HEK293T (cell line): ENCODE data around the gene LYSMD4.

Experiments
- ARNT ChIP-seq: fragments of 450-650 bp; IDR thresholded peaks from 2 replicates; pipeline ENCODE4 v1.6.1; 2017; ENCODE audit warnings: mild to moderate bottlenecking
- BHLHE40 ChIP-seq: fragments of 450-650 bp; IDR thresholded peaks from 2 replicates; pipeline ENCODE4 v1.6.1; 2016; ENCODE audit warnings: mild to moderate bottlenecking, moderate library complexity, borderline replicate concordance
- ELF4 ChIP-seq: fragments of 450-650 bp; IDR thresholded peaks from 2 replicates; pipeline ENCODE4 v1.6.1; 2017; ENCODE audit warnings: antibody characterized with exemption
- FOXA1 ChIP-seq: fragments of 450-650 bp; IDR thresholded peaks from 2 replicates; pipeline ENCODE4 v1.6.1; 2016; ENCODE audit warnings: mild to moderate bottlenecking
- FOXK2 ChIP-seq: fragments of 450-650 bp; IDR thresholded peaks from 2 replicates; pipeline ENCODE4 v1.6.1; 2016; ENCODE audit warnings: mild to moderate bottlenecking
- FOXM1 ChIP-seq: fragments of 450-650 bp; IDR thresholded peaks from 2 replicates; pipeline ENCODE4 v1.6.1; 2017; ENCODE audit warnings: mild to moderate bottlenecking, borderline replicate concordance
- LEF1 ChIP-seq: fragments of 450-650 bp; IDR thresholded peaks from 2 replicates; pipeline ENCODE4 v1.6.1; 2017; ENCODE audit warnings: mild to moderate bottlenecking, borderline replicate concordance
- NFRKB ChIP-seq: fragments of 450-650 bp; IDR thresholded peaks from 2 replicates; pipeline ENCODE4 v1.6.1; 2016; ENCODE audit warnings: mild to moderate bottlenecking, moderate library complexity
- SP1 ChIP-seq: fragments of 450-650 bp; IDR thresholded peaks from 2 replicates; pipeline ENCODE4 v1.6.1; 2017
- SUZ12 ChIP-seq: fragments of 450-650 bp; IDR thresholded peaks from 2 replicates; pipeline ENCODE4 v1.6.1; 2016; ENCODE audit warnings: mild to moderate bottlenecking
- TARDBP ChIP-seq: fragments of 450-650 bp; IDR thresholded peaks from 2 replicates; pipeline ENCODE4 v1.6.1; 2016
- ZNF384 ChIP-seq: fragments of 450-650 bp; IDR thresholded peaks from 2 replicates; pipeline ENCODE4 v1.6.1; 2016
- TF ChIP-seq, protein P1 (sequence below): fragments of 450-650 bp; IDR thresholded peaks from 2 replicates; pipeline ENCODE4 v1.6.1; 2016

DNA sequence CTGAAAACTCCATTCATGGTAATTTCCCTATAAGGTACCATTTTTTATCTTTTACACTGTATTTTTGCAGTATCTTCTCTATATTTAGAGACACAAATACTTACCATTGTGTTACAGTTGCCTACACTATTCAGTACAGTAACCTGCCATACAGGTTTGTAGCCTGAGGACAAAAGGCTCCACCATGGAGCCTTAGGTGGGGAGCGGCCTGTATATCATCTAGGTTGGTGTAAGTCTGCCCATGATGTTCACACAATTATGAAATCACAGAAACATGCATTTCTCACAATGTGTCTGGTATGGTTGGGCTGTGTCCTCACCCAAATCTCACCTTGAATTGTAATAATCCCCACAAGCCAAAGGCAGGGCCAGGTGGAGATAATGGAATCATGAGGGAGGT lies 43.9 kb upstream of the LYSMD4 start:
- no peak for TF ChIP-seq BHLHE40
- TF ChIP-seq FOXM1: no peak
- TF ChIP-seq ZNF384: no peak
- no peak for TF ChIP-seq FOXK2
- no peak for TF ChIP-seq SUZ12
- TF ChIP-seq NFRKB: no peak
- no peak for TF ChIP-seq SP1
- no peak for TF ChIP-seq ARNT
- TF ChIP-seq, protein P1, sequence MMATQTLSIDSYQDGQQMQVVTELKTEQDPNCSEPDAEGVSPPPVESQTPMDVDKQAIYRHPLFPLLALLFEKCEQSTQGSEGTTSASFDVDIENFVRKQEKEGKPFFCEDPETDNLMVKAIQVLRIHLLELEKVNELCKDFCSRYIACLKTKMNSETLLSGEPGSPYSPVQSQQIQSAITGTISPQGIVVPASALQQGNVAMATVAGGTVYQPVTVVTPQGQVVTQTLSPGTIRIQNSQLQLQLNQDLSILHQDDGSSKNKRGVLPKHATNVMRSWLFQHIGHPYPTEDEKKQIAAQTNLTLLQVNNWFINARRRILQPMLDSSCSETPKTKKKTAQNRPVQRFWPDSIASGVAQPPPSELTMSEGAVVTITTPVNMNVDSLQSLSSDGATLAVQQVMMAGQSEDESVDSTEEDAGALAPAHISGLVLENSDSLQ: no peak
- no peak for TF ChIP-seq TARDBP
- no peak for TF ChIP-seq ELF4
- TF ChIP-seq FOXA1: no peak
- TF ChIP-seq LEF1: no peak
